T-cell (primary cell): ENCODE results near the gene RAB14. TPM values are rescaled to one million over a fixed set of nuclear protein-coding genes. Genes with fewer than 3 reads are reported as not detected.

Experiments
- ATAC-seq, 4 experiments: fragments of 200-7000 bp in 3 of 4; fragments of 150-1000 bp in 1 of 4; cut with Tn5 transposase; replicated peaks in 1 of 4; 1 replicate in 3 of 4; 2 replicates in 1 of 4; pipeline ENCODE4 v1.10.0; 2021; ENCODE audit warnings: moderate library complexity in 3 of 4, mild to moderate bottlenecking in 2 of 4, moderate number of reproducible peaks in 1 of 4
- CTCF ChIA-PET, 2 donors: fragments of 300-600 bp; sonication (Branson Sonifier 250); formaldehyde crosslinking; loops; one replicate each; lab custom pipeline; 2022; ENCODE audit warnings: antibody characterized with exemption in 2 of 2; lab: Charles Lee
- POLR2A ChIA-PET, 2 donors: fragments of 300-600 bp; sonication (Branson Sonifier 250); formaldehyde crosslinking; loops; one replicate each; lab custom pipeline; 2022; ENCODE audit warnings: antibody characterized with exemption in 2 of 2; lab: Charles Lee
- DNase-seq, 35 experiments: peaks; one replicate each; pipeline versions ENCODE4 v3.0.0 to v3.0.0-alpha.2; 2013 to 2023
- H3K27ac ChIP-seq: one replicate; pipeline ENCODE4 v1.5.1; 2013; ENCODE audit warnings: low read length
- H3K27me3 ChIP-seq, 2 experiments: replicated peaks in 1 of 2; 1 replicate in 1 of 2; 2 replicates in 1 of 2; pipeline versions ENCODE4 v1.6.1 to v1.7.0; 2013; ENCODE audit warnings: low read length in 1 of 2, mixed read lengths in 1 of 2; ENCODE audit not compliant: control insufficient read depth in 2 of 2, insufficient read depth in 2 of 2; ENCODE audit errors: extremely low read depth in 1 of 2
- H3K36me3 ChIP-seq, 2 donors: 1 replicate in 1 of 2; 2 replicates in 1 of 2; pipeline versions ENCODE4 v1.6.1 to v1.7.0; 2013; ENCODE audit warnings: low read length in 1 of 2; ENCODE audit not compliant: control insufficient read depth in 2 of 2, insufficient read depth in 1 of 2; ENCODE audit errors: extremely low read depth in 1 of 2
- H3K4me1 ChIP-seq, 2 experiments: 1 replicate in 1 of 2; 2 replicates in 1 of 2; pipeline versions ENCODE4 v1.6.1 to v1.7.0; 2013; ENCODE audit warnings: low read length in 2 of 2, mixed read lengths in 1 of 2; ENCODE audit not compliant: insufficient read depth in 2 of 2, control insufficient read depth in 1 of 2; ENCODE audit errors: extremely low read depth in 1 of 2
- H3K4me3 ChIP-seq, 2 donors: 1 replicate in 1 of 2; 2 replicates in 1 of 2; pipeline versions ENCODE4 v1.5.1 to v1.7.0; 2013; ENCODE audit warnings: mild to moderate bottlenecking in 2 of 2, low read length in 1 of 2, moderate library complexity in 1 of 2; ENCODE audit not compliant: control insufficient read depth in 1 of 2; ENCODE audit errors: extremely low read depth in 1 of 2
- H3K9me3 ChIP-seq: 2 replicates; pipeline ENCODE4 v1.7.0; 2013
- H3K27ac Mint-ChIP-seq, 2 donors: one replicate each; pipeline ENCODE4 v1.8.0; 2020 to 2021; ENCODE audit warnings: mild to moderate bottlenecking in 2 of 2, mixed read lengths in 2 of 2
- H3K27me3 Mint-ChIP-seq, 2 donors: one replicate each; pipeline ENCODE4 v1.8.0; 2021 to 2022; ENCODE audit warnings: mixed read lengths in 2 of 2
- H3K36me3 Mint-ChIP-seq: one replicate; pipeline ENCODE4 v1.8.0; 2021; ENCODE audit warnings: mixed read lengths
- H3K4me1 Mint-ChIP-seq, 3 donors: one replicate each; pipeline ENCODE4 v1.8.0; 2020 to 2022; ENCODE audit warnings: mixed read lengths in 3 of 3, mild to moderate bottlenecking in 1 of 3
- H3K4me3 Mint-ChIP-seq, 3 donors: one replicate each; pipeline ENCODE4 v1.8.0; 2020 to 2022; ENCODE audit warnings: mild to moderate bottlenecking in 3 of 3, mixed read lengths in 3 of 3, moderate library complexity in 3 of 3
- H3K9me3 Mint-ChIP-seq, 3 donors: one replicate each; pipeline ENCODE4 v1.8.0; 2020 to 2022; ENCODE audit warnings: mixed read lengths in 3 of 3
- WGBS: methylation state at CpG from one replicate; pipeline ENCODE4 v1.1.5; 2013; ENCODE audit warnings: missing lambda C conversion rate; ENCODE audit not compliant: insufficient coverage; 5-methylcytosine and 5-hydroxymethylcytosine counted together
- total RNA-seq, 35 experiments: library from RNA in 6 of 35; stranded (reverse) in 6 of 35; fragments of 120-200 nt in 1 of 35; gene quantifications; one replicate each; pipeline versions ENCODE4 v1.2.1 to v1.2.4 and lab custom pipeline; 2013 to 2026

RAB14 gene
- total RNA-seq, 5 donors from 2014 or later (not counting 1 experiment from before 2014, with no cell fraction given) = 42.4 to 56.6 (median 50.5) TPM

DNA sequence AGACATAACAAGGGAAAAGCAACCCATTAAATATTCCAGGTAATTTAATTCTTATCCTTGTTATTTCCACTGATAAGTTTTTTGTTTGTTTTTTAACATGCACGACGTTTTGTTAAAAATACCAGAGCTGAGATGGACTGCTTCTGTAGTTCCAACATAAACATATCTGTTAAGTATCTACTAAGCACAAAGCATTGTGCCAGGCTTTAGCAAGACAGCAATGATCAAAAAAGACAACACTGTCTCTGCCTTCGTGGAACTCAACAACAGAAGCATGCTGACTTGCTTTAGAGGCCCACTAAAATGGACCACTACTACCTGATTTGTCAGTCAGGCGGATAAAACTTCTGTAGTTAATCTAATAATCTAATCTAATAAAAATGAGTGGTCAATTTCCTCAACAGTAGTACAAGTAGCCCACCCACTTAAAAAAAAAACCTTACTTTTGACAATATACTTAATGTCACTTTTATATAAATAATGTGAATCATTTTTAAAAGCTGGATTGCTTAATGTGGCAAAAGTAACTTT is 3.1 kb downstream of the RAB14 start:
- Mint-ChIP-seq H3K4me1 (peaks cover 73 to 77% (median 77%) of the 10 kb centered on the region in 3 donors), H3K36me3 (peaks cover 3% of the 10 kb centered on the region), H3K9me3 (no peaks in the 10 kb centered on the region), H3K27me3 (no peaks in the 10 kb centered on the region), H3K27ac (peak overlapping the region; percentile 74 to 75), H3K4me3 (peak overlapping the region; percentile 88 to 95 (median 94))
- ChIA-PET POLR2A (interaction anchor here (0.5 to 2.0 kb wide), 5 partner anchors 10 to 552 kb away, joined by 3 to 6 read pairs (median 4); no protein-coding TSS in a partner anchor), CTCF (interaction anchor here in 1 of 2 donors (0.9 to 1.2 kb wide), 3 partner anchors 10 to 77 kb away, joined by 3 to 8 read pairs (median 5); no protein-coding TSS in a partner anchor)
- Histone ChIP-seq H3K9me3 (no peaks in the 10 kb centered on the region), H3K4me1 (peaks cover 13 to 37% of the 10 kb centered on the region in 2 experiments), H3K27me3 (no peaks in the 10 kb centered on the region), H3K36me3 (no peaks in the 10 kb centered on the region), H3K27ac (no peak overlapping the region), H3K4me3 (peak overlapping the region in 1 of 2 donors; percentile 3)
- WGBS = no CpG with 5 or more reads among the region's 4 CpGs
- no peak for ATAC-seq
- no peak for DNase-seq

DNA sequence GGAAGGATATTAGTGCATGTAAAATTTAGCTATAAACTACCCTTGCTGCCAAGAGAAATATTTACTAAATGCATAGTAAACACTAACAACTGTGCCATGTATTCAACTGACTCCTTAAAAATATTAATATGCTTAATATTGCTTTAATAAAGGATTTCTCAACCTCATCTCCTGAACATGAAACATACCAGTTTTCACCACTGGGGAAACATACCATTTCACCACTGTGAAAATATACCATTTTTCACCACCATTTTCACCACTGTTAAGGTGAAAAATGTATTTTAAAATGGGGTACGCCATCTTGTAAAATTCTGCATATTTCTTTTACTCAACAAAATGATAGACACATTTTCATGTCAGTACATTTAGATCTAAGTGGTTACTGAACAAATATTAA is 4.5 kb downstream of the RAB14 start:
- Mint-ChIP-seq H3K4me1 (peaks cover 80 to 88% (median 82%) of the 10 kb centered on the region in 3 donors), H3K36me3 (peaks cover 3% of the 10 kb centered on the region), H3K27ac (peak overlapping the region in 1 of 2 donors; percentile 53), H3K4me3 (peak overlapping the region; percentile 34 to 88 (median 56)), H3K27me3 (no peaks in the 10 kb centered on the region), H3K9me3 (no peaks in the 10 kb centered on the region)
- H3K4me3 ChIP-seq = no peak overlapping the region
- H3K27me3 ChIP-seq = no peaks in the 10 kb centered on the region
- peaks cover 10 to 39% of the 10 kb centered on the region in 2 experiments for H3K4me1 ChIP-seq
- no peaks in the 10 kb centered on the region for H3K36me3 ChIP-seq
- H3K27ac ChIP-seq = no peak overlapping the region
- no CpG with 5 or more reads among the region's 1 CpG for WGBS
- H3K9me3 ChIP-seq = no peaks in the 10 kb centered on the region
- ATAC-seq (no peak), DNase-seq (no peak)
- ChIA-PET CTCF (interaction anchor here (0.5 to 1.5 kb wide), 5 partner anchors 8 to 487 kb away, joined by 3 to 4 read pairs (median 3); no protein-coding TSS in a partner anchor), POLR2A (no interaction called here)

DNA sequence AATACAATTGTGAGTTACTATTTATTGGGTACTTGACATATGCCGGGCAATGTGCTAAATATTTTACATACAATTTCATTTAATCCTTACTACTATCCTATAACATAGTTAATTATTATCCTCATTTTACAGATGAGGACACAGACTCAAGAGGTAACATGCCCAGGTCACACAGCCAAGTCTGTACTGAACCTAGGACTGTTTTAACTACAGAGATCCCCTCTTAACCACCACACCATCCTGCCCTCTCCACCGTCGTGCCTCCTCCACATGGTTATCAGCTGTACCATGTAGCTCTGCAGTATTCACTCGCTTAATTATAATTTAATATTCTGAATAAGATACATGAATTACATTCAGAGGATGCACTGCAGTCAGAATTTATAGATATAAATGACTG is 5.3 kb downstream of the RAB14 start:
- H3K4me3 Mint-ChIP-seq = peak overlapping the region; percentile 24 to 88 (median 39)
- Histone ChIP-seq H3K9me3 (no peaks in the 10 kb centered on the region), H3K4me3 (no peak overlapping the region), H3K4me1 (peaks cover 9 to 38% of the 10 kb centered on the region in 2 experiments), H3K36me3 (peaks cover 0 to 1% of the 10 kb centered on the region in 2 donors), H3K27ac (no peak overlapping the region), H3K27me3 (no peaks in the 10 kb centered on the region)
- DNase-seq (peak in 1 of 35 experiments; percentile 10), ATAC-seq (no peak)
- peaks cover 5% of the 10 kb centered on the region for H3K36me3 Mint-ChIP-seq
- no peaks in the 10 kb centered on the region for H3K27me3 Mint-ChIP-seq
- ChIA-PET POLR2A (no interaction called here), CTCF (interaction anchor here (0.6 to 1.5 kb wide), 5 partner anchors 8 to 518 kb away, joined by 3 to 4 read pairs (median 3); no protein-coding TSS in a partner anchor)
- H3K27ac Mint-ChIP-seq = peak overlapping the region in 1 of 2 donors; percentile 39
- peaks cover 83 to 90% (median 85%) of the 10 kb centered on the region in 3 donors for H3K4me1 Mint-ChIP-seq
- no peaks in the 10 kb centered on the region for H3K9me3 Mint-ChIP-seq
- WGBS = no CpG with 5 or more reads among the region's 4 CpGs

DNA sequence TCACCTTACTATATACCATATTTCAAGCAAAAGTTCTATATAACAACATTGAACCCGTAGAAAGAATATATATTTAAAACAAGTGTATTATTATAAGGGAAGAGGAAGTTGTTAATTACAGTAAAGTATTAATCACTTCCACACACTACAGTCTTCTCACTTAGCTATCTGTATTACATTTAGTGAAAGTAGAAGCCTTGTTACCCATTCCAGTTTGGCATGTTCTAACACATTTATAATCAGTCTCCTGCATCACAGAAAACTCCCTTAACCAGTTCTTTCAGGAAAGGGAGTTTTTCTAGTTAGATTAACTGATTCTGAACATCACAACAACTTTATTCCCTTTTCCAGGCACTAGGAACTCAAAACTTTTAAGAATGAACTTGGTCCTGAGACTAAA is 6.9 kb downstream of the RAB14 start:
- peak overlapping the region in 1 of 2 donors; percentile 62 for H3K27ac Mint-ChIP-seq
- ATAC-seq (no peak), DNase-seq (no peak)
- ChIA-PET CTCF (interaction anchor here in 1 of 2 donors (1.1 kb wide), 1 partner anchor 322 kb away, joined by 3 read pairs; no protein-coding TSS in a partner anchor), POLR2A (interaction anchor here in 1 of 2 donors (0.5 to 1.0 kb wide), 2 partner anchors 68 to 1834 kb away, joined by 3 to 4 read pairs; no protein-coding TSS in a partner anchor)
- peaks cover 91 to 98% (median 91%) of the 10 kb centered on the region in 3 donors for H3K4me1 Mint-ChIP-seq
- Histone ChIP-seq H3K27me3 (no peaks in the 10 kb centered on the region), H3K4me3 (no peak overlapping the region), H3K27ac (no peak overlapping the region), H3K9me3 (no peaks in the 10 kb centered on the region), H3K4me1 (peaks cover 12 to 30% of the 10 kb centered on the region in 2 experiments), H3K36me3 (peaks cover 0 to 11% of the 10 kb centered on the region in 2 donors)
- H3K9me3 Mint-ChIP-seq = no peaks in the 10 kb centered on the region
- H3K36me3 Mint-ChIP-seq = peaks cover 13% of the 10 kb centered on the region
- H3K4me3 Mint-ChIP-seq = peak overlapping the region; percentile 34 to 88 (median 55)
- H3K27me3 Mint-ChIP-seq = no peaks in the 10 kb centered on the region
- WGBS = no CpG with 5 or more reads among the region's 1 CpG

DNA sequence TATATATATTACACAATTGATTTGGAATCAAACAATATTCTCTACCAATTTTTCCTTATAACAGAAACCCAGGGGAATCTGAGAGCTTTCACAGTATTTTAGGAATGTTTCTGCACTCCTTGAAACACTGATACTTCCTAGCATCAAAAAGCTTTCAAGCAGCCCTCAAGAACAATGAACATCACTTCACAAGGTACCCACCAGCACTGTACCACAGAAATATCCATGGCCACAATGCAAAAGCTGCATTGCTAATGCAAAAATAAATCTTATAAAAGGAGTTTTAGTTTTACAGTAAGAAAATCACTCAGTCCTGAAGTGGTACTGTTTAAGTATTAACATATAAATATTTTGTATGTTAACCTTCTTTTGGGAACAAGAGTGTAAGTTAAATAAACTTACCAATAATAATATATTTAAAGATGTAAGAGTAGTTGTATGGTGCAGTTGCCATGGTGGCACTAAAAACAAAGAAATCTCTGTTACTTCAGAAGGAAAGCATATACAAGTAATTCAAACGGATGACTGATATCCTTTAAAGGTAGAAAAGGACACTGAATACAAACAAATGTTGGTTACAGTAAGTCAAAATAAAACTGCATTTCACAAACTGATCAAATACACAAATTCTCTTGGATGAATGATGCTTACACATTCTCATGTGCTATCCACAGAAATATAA is 8.6 kb downstream of the RAB14 start:
- H3K27ac ChIP-seq = peak overlapping the region; percentile 22
- peak overlapping the region in 1 of 3 donors; percentile 53 for H3K4me3 Mint-ChIP-seq

DNA sequence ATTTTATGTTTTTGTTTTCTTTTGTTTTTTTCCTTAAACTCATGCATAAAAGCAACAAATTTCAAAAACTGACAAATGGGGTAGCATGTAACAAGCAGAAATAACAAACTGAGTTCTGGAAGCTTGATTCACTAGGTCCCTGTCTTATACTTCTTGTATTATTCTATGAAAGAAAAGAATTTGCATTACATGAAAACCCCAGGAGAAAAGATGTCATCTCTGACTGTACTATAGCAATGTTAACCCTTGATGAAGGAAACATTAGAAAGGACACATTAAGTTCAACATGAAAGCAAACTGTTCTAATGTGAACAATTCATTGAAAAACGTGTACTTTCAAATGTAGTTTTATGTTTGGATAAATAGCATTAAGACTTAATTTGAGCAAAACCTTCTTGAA is 9.2 kb downstream of the RAB14 start:
- ChIA-PET POLR2A (interaction anchor here in 1 of 2 donors (0.6 to 1.0 kb wide), 2 partner anchors 72 to 276 kb away, joined by 3 read pairs; no protein-coding TSS in a partner anchor), CTCF (no interaction called here)
- ATAC-seq (no peak), DNase-seq (no peak)
- Mint-ChIP-seq H3K27ac (peak overlapping the region in 1 of 2 donors; percentile 34), H3K27me3 (no peaks in the 10 kb centered on the region), H3K36me3 (peaks cover 17% of the 10 kb centered on the region), H3K4me3 (peak overlapping the region in 1 of 3 donors; percentile 17), H3K4me1 (peaks cover 89 to 93% (median 90%) of the 10 kb centered on the region in 3 donors), H3K9me3 (no peaks in the 10 kb centered on the region)
- Histone ChIP-seq H3K36me3 (peaks cover 0 to 14% of the 10 kb centered on the region in 2 donors), H3K4me1 (peaks cover 12% of the 10 kb centered on the region in 2 experiments), H3K9me3 (no peaks in the 10 kb centered on the region), H3K27me3 (no peaks in the 10 kb centered on the region), H3K4me3 (no peak overlapping the region), H3K27ac (peak overlapping the region; percentile 22)
- no CpG with 5 or more reads among the region's 1 CpG for WGBS

More for the DNA sequence above, 8.6 kb downstream of the RAB14 start:
- Histone ChIP-seq H3K36me3 (peaks cover 0 to 14% of the 10 kb centered on the region in 2 donors), H3K9me3 (no peaks in the 10 kb centered on the region), H3K4me1 (peaks cover 12 to 17% of the 10 kb centered on the region in 2 experiments), H3K4me3 (no peak overlapping the region), H3K27me3 (no peaks in the 10 kb centered on the region)
- H3K27ac Mint-ChIP-seq = peak overlapping the region in 1 of 2 donors; percentile 44
- no peaks in the 10 kb centered on the region for H3K9me3 Mint-ChIP-seq
- H3K27me3 Mint-ChIP-seq = no peaks in the 10 kb centered on the region
- ATAC-seq (peak in 2 of 4 experiments; percentile 24 to 64), DNase-seq (peak in 1 of 35 experiments; percentile 30)
- WGBS = no CpG with 5 or more reads among the region's 1 CpG
- POLR2A ChIA-PET = interaction anchor here in 1 of 2 donors (0.6 to 1.0 kb wide), 2 partner anchors 70 to 72 kb away, joined by 3 read pairs; no protein-coding TSS in a partner anchor
- peaks cover 89 to 95% (median 89%) of the 10 kb centered on the region in 3 donors for H3K4me1 Mint-ChIP-seq
- CTCF ChIA-PET = no interaction called here
- peaks cover 18% of the 10 kb centered on the region for H3K36me3 Mint-ChIP-seq
